ENCODE measurements around the gene RPL35A. TPM values are rescaled to one million over a fixed set of nuclear protein-coding genes. Genes with fewer than 3 reads are reported as not detected.
"Not testable (repeated sequence)": the region's sequence is repeated elsewhere in the genome, so short reads cannot be mapped to it uniquely, and the experiment has no call there.

The RPL35A gene
- total and polyA plus RNA-seq, 11 donors, result 374 to 1,760 (median 733) TPM

- Histone ChIP-seq H3K9me3 (no peaks in the 10 kb centered on the region), H3K27ac (peak overlapping the region; percentile 1 to 84 (median 79)), H3K27me3 (no peaks in the 10 kb centered on the region), H3K4me1 (peaks cover 0 to 48% (median 18%) of the 10 kb centered on the region in 12 donors), H3K4me3 (peak overlapping the region; percentile 64 to 87 (median 80)), H3K36me3 (peaks cover 0 to 21% (median 11%) of the 10 kb centered on the region in 9 donors)
- 12 to 15% (median 14%) methylated on average over 22 to 23 of the region's 23 CpGs for WGBS, 4 donors
- intact Hi-C loops (cut with DNase I), result no loop called here
- no peak for ATAC-seq
- TF ChIP-seq, protein P1, sequence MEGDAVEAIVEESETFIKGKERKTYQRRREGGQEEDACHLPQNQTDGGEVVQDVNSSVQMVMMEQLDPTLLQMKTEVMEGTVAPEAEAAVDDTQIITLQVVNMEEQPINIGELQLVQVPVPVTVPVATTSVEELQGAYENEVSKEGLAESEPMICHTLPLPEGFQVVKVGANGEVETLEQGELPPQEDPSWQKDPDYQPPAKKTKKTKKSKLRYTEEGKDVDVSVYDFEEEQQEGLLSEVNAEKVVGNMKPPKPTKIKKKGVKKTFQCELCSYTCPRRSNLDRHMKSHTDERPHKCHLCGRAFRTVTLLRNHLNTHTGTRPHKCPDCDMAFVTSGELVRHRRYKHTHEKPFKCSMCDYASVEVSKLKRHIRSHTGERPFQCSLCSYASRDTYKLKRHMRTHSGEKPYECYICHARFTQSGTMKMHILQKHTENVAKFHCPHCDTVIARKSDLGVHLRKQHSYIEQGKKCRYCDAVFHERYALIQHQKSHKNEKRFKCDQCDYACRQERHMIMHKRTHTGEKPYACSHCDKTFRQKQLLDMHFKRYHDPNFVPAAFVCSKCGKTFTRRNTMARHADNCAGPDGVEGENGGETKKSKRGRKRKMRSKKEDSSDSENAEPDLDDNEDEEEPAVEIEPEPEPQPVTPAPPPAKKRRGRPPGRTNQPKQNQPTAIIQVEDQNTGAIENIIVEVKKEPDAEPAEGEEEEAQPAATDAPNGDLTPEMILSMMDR (IDR thresholded peaks at IDR 0.05), result no peak
- TF ChIP-seq POLR2A (IDR thresholded peaks at IDR 0.05), result no peak
- peak in 1 of 5 donors; percentile 25 for DNase-seq
Observed at GRCh38 chr3:197960694-197961581, 10.9 kb downstream of the RPL35A start.

GRCh38 chr3:197961582-197961945 is 11.6 kb downstream of the RPL35A start:
- Histone ChIP-seq H3K27ac (no peak overlapping the region), H3K4me1 (peaks cover 0 to 45% (median 18%) of the 10 kb centered on the region in 12 donors), H3K36me3 (peaks cover 0 to 15% (median 4%) of the 10 kb centered on the region in 9 donors), H3K4me3 (peak overlapping the region in 4 of 12 donors; percentile 64 to 85 (median 78)), H3K9me3 (peaks cover 0 to under 1% (median 0%) of the 10 kb centered on the region in 12 donors), H3K27me3 (no peaks in the 10 kb centered on the region)
- intact Hi-C loops (cut with DNase I), result no loop called here
- 84 to 88% (median 88%) methylated on average over 9 of the region's 9 CpGs for WGBS, 4 donors
- DNase-seq, result no peak
- TF ChIP-seq, protein P1 (IDR thresholded peaks at IDR 0.05), result no peak
- no peak for TF ChIP-seq POLR2A (IDR thresholded peaks at IDR 0.05)
- ATAC-seq, result no peak

DNA sequence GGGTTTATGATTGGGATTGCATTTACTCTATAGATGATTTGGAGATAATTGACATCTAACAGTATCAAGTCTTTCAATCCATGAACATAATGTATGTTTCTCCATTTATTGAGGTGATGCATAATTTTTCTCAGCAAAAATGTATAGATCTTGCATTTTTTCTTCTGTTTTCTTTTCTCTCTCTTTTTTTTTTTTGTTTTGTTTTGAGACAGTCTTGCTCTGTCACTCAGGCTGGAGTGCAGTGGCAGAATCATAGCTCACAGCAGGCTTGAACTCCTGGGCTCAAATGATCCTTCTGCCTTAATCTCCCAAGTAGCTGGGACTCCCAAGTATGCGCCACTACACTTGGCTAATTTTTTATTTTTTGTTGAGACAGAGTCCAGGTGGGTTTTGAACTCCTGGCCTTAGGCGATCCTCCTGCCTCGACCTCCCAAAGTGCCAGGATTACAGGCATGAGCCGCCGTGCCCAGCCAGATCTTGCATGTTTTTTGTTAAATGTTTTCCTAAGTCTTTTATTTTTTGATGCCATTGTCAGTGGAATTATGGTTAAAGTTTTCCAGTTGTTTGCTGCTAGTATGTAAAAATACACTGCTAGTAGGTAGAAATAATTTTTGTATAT is 13.1 kb downstream of the RPL35A start:
- Histone ChIP-seq H3K4me3 (no peak overlapping the region), H3K27me3 (no peaks in the 10 kb centered on the region), H3K9me3 (peaks cover 0 to 16% (median 4%) of the 10 kb centered on the region in 12 donors), H3K27ac (no peak overlapping the region), H3K36me3 (no peaks in the 10 kb centered on the region), H3K4me1 (peaks cover 0 to 29% (median 18%) of the 10 kb centered on the region in 12 donors)
- no peak for ATAC-seq
- DNase-seq, result no peak
- intact Hi-C loops (cut with DNase I), result no loop called here
- no peak for TF ChIP-seq POLR2A (IDR thresholded peaks at IDR 0.05)
- TF ChIP-seq, protein P1 (IDR thresholded peaks at IDR 0.05), result no peak
- 88 to 98% (median 98%) methylated on average over 5 of the region's 5 CpGs for WGBS, 4 donors

DNA sequence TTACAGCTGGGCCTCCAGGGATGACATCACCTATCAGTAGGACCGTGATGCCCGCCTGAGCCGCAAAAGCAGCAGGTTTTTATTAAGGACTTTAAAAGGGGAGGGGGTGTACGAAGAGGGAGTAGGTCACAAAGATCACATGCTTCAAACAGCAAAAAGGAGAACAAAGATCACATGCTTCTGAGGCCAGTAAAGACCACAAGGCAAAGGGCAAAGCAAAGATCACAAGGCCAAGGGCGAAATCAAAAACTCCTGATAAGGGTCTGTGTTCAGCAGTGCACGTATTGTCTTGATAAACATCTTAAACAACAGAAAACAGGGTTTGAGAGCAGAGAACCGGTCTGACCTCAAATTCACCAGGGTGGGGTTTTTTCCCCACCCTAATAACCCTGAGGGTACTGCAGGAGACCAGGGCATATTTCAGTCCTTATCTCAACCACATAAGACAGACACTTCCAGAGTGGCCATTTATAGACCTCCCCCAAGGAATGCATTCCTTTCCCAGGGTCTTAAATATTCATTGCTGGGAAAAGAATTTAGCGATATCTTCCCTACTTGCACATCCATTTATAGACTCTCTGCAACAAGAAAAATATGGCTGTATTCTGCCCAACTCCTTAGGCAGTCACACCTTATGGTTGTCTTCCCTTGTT is 17.5 kb downstream of the RPL35A start:
- DNase-seq; H3K27me3 ChIP-seq; H3K36me3 ChIP-seq; H3K27ac ChIP-seq; H3K4me3 ChIP-seq; ATAC-seq; H3K4me1 ChIP-seq; intact Hi-C loops (cut with DNase I): not testable (repeated sequence)
- peaks cover 0 to 18% (median 7%) of the 10 kb centered on the region in 12 donors for H3K9me3 ChIP-seq
- WGBS, 4 donors, result 92 to 95% (median 94%) methylated on average over 8 of the region's 8 CpGs

Data from heart left ventricle (tissue), 16 donors.